ENCODE data around the gene SLC9A9.
A peak's percentile ranks its signal among the peaks of the same experiment; 100 is the strongest.
"Not testable (repeated sequence)": the region's sequence is repeated elsewhere in the genome, so short reads cannot be mapped to it uniquely, and the experiment has no call there.

SLC9A9 gene

GRCh38 chr3:143753006-143753405, 95.3 kb downstream of the SLC9A9 start:
- no peak for DNase-seq

GRCh38 chr3:143751643-143752178, 96.6 kb downstream of the SLC9A9 start:
- DNase-seq, result peak; percentile 39

GRCh38 chr3:143750841-143751240, 97.4 kb downstream of the SLC9A9 start:
- no peak for DNase-seq

- DNase-seq, result no peak
Observed at GRCh38 chr3:143749926-143750325, 98.3 kb downstream of the SLC9A9 start.

- no peak for DNase-seq
Observed at GRCh38 chr3:143737065-143737464, 111.2 kb downstream of the SLC9A9 start.

GRCh38 chr3:143736205-143736997, 111.9 kb downstream of the SLC9A9 start:
- DNase-seq, result no peak

GRCh38 chr3:143731776-143732175, 116.5 kb downstream of the SLC9A9 start:
- no peak for DNase-seq

GRCh38 chr3:143731320-143731719, 116.9 kb downstream of the SLC9A9 start:
- no peak for DNase-seq

GRCh38 chr3:143727391-143727790, 120.9 kb downstream of the SLC9A9 start:
- no peak for DNase-seq

- DNase-seq, result no peak
Observed at GRCh38 chr3:143726727-143727126, 121.5 kb downstream of the SLC9A9 start.

- DNase-seq, result no peak
Observed at GRCh38 chr3:143720381-143720780, 127.9 kb downstream of the SLC9A9 start.

GRCh38 chr3:143718463-143718862, 129.8 kb downstream of the SLC9A9 start:
- no peak for DNase-seq

- DNase-seq, result no peak
Observed at GRCh38 chr3:143716731-143717130, 131.5 kb downstream of the SLC9A9 start.

- no peak for DNase-seq
Observed at GRCh38 chr3:143712522-143712921, 135.7 kb downstream of the SLC9A9 start.

GRCh38 chr3:143707848-143708247, 140.4 kb downstream of the SLC9A9 start:
- no peak for DNase-seq

- no peak for DNase-seq
Observed at GRCh38 chr3:143700431-143700975, 147.8 kb downstream of the SLC9A9 start.

GRCh38 chr3:143699424-143699823, 148.8 kb downstream of the SLC9A9 start:
- DNase-seq, result no peak

GRCh38 chr3:143698682-143699303, 149.5 kb downstream of the SLC9A9 start:
- no peak for DNase-seq

GRCh38 chr3:143697975-143698374, 150.3 kb downstream of the SLC9A9 start:
- DNase-seq, result no peak

GRCh38 chr3:143695333-143695732, 152.9 kb downstream of the SLC9A9 start:
- DNase-seq, result not testable (repeated sequence)

- DNase-seq, result no peak
Observed at GRCh38 chr3:143693506-143693905, 154.8 kb downstream of the SLC9A9 start.

- no peak for DNase-seq
Observed at GRCh38 chr3:143686638-143687197, 161.6 kb downstream of the SLC9A9 start.

- DNase-seq, result no peak
Observed at GRCh38 chr3:143685491-143685890, 162.8 kb downstream of the SLC9A9 start.

- DNase-seq, result no peak
Observed at GRCh38 chr3:143677430-143677829, 170.8 kb downstream of the SLC9A9 start.
